ENCODE data around the gene MATN1. TPM values are rescaled to one million over a fixed set of nuclear protein-coding genes. Genes with fewer than 3 reads are reported as not detected.

MATN1 gene
- total RNA-seq, 1 experiment from 2014 or later = not detected

GRCh38 chr1:30731806-30732276 is 8.5 kb upstream of the MATN1 start:
- no peak for DNase-seq (ENCODE audit: low spot score)

- no peak for DNase-seq (ENCODE audit: low spot score)
These were observed 7.9 kb upstream of the MATN1 start for GRCh38 chr1:30731109-30731805.

- no peak for DNase-seq (ENCODE audit: low spot score)
These were observed 7.1 kb upstream of the MATN1 start for GRCh38 chr1:30730346-30731108.

- no peak for DNase-seq (ENCODE audit: low spot score)
These were observed 6.5 kb upstream of the MATN1 start for GRCh38 chr1:30729901-30730300.

- DNase-seq (ENCODE audit: low spot score) = no peak
These were observed 5.7 kb upstream of the MATN1 start for GRCh38 chr1:30728832-30729638.

GRCh38 chr1:30728340-30728739 is 5.0 kb upstream of the MATN1 start:
- no peak for DNase-seq (ENCODE audit: low spot score)

GRCh38 chr1:30727824-30728223 is 4.4 kb upstream of the MATN1 start:
- DNase-seq (ENCODE audit: low spot score) = peak; percentile 25

GRCh38 chr1:30726773-30727684 is 3.6 kb upstream of the MATN1 start:
- no peak for DNase-seq (ENCODE audit: low spot score)

- DNase-seq (ENCODE audit: low spot score) = no peak
These were observed 2.9 kb upstream of the MATN1 start for GRCh38 chr1:30726236-30726635.

GRCh38 chr1:30725450-30726095 is 2.2 kb upstream of the MATN1 start:
- no peak for DNase-seq (ENCODE audit: low spot score)

- DNase-seq (ENCODE audit: low spot score) = no peak
These were observed 1.5 kb upstream of the MATN1 start for GRCh38 chr1:30724655-30725421.

GRCh38 chr1:30724175-30724574 is 790 bp upstream of the MATN1 start:
- DNase-seq (ENCODE audit: low spot score) = no peak

- no peak for DNase-seq (ENCODE audit: low spot score)
These were observed 1.4 kb downstream of the MATN1 start for GRCh38 chr1:30721812-30722537.

- no peak for DNase-seq (ENCODE audit: low spot score)
These were observed 2.0 kb downstream of the MATN1 start for GRCh38 chr1:30721341-30721793.

- no peak for DNase-seq (ENCODE audit: low spot score)
These were observed 2.8 kb downstream of the MATN1 start for GRCh38 chr1:30720271-30721223.

- DNase-seq (ENCODE audit: low spot score) = peak; percentile 49
These were observed 3.7 kb downstream of the MATN1 start for GRCh38 chr1:30719406-30720270.
